Left ventricle myocardium inferior (tissue), 1 donor: ENCODE results near the gene PGM5. TPM values are rescaled to one million over a fixed set of nuclear protein-coding genes. Genes with fewer than 3 reads are reported as not detected.
A peak's percentile ranks its signal among the peaks of the same experiment; 100 is the strongest.
"Not testable (repeated sequence)": the region's sequence is repeated elsewhere in the genome, so short reads cannot be mapped to it uniquely, and the experiment has no call there.

Experiments
- DNase-seq: peaks from one replicate; pipeline ENCODE4 v3.0.0-alpha.2; 2020
- H3K27ac ChIP-seq: fragments of 200-600 bp; replicated peaks from 2 replicates; pipeline ENCODE4 v1.8.0; 2021
- H3K27me3 ChIP-seq: fragments of 200-600 bp; 2 replicates; pipeline ENCODE4 v1.8.0; 2021; ENCODE audit warnings: low read depth
- H3K36me3 ChIP-seq: fragments of 200-600 bp; 2 replicates; pipeline ENCODE4 v1.8.0; 2021
- H3K4me1 ChIP-seq: fragments of 200-600 bp; 2 replicates; pipeline ENCODE4 v1.8.0; 2021
- H3K4me3 ChIP-seq: fragments of 200-600 bp; 2 replicates; pipeline ENCODE4 v1.8.0; 2021; ENCODE audit warnings: mild to moderate bottlenecking, moderate library complexity
- H3K9me3 ChIP-seq: fragments of 200-600 bp; replicated peaks from 2 replicates; pipeline ENCODE4 v1.8.0; 2021
- CTCF ChIP-seq: fragments of 200-600 bp; IDR thresholded peaks from 2 replicates; pipeline ENCODE4 v1.8.0; 2021; ENCODE audit warnings: antibody characterized with exemption, mild to moderate bottlenecking, borderline replicate concordance
- intact Hi-C: fragments of 100-400 bp; cut with micrococcal nuclease; formaldehyde crosslinking; loops from one replicate; pipeline ENCODE4 v1.11.0; 2022
- total RNA-seq: library from RNA; stranded (reverse); fragmentation: NEBNext Ultra II Directional; extraction: Animal tissue kit (Norgen Biotek cat#: 25700); gene quantifications from one replicate; pipeline ENCODE4 v1.2.1, GENCODE V29; 2021
- donor health status: DM: no; HTN: yes; CAD: no; lungs with severe emphysema.

PGM5 gene
- total RNA-seq, 1 donor from 2014 or later = 190 TPM

GRCh38 chr9:68396411-68397094, 40.1 kb downstream of the PGM5 start:
- DNase-seq, H3K27me3 ChIP-seq, H3K27ac ChIP-seq, H3K9me3 ChIP-seq, intact Hi-C loops, H3K4me1 ChIP-seq, H3K4me3 ChIP-seq: not testable (repeated sequence)
- peaks cover 38% of the 10 kb centered on the region for H3K36me3 ChIP-seq

GRCh38 chr9:68397095-68397423, 40.6 kb downstream of the PGM5 start:
- DNase-seq, H3K9me3 ChIP-seq, H3K27me3 ChIP-seq, H3K4me1 ChIP-seq, intact Hi-C loops, H3K4me3 ChIP-seq, H3K27ac ChIP-seq: not testable (repeated sequence)
- peaks cover 33% of the 10 kb centered on the region for H3K36me3 ChIP-seq

GRCh38 chr9:68397796-68398195, 41.4 kb downstream of the PGM5 start:
- peaks cover 25% of the 10 kb centered on the region for H3K36me3 ChIP-seq
- intact Hi-C loops, H3K4me3 ChIP-seq, H3K27ac ChIP-seq, H3K4me1 ChIP-seq, H3K9me3 ChIP-seq, DNase-seq, H3K27me3 ChIP-seq: not testable (repeated sequence)

GRCh38 chr9:68398324-68398723, 41.9 kb downstream of the PGM5 start:
- H3K9me3 ChIP-seq, H3K4me1 ChIP-seq, H3K27me3 ChIP-seq, DNase-seq, H3K27ac ChIP-seq, H3K4me3 ChIP-seq, intact Hi-C loops: not testable (repeated sequence)
- peaks cover 21% of the 10 kb centered on the region for H3K36me3 ChIP-seq

GRCh38 chr9:68404421-68405185, 48.2 kb downstream of the PGM5 start:
- H3K9me3 ChIP-seq, H3K27ac ChIP-seq, H3K4me3 ChIP-seq, DNase-seq, H3K27me3 ChIP-seq, intact Hi-C loops: not testable (repeated sequence)
- Histone ChIP-seq H3K36me3 (peaks cover 12% of the 10 kb centered on the region), H3K4me1 (peaks cover 13% of the 10 kb centered on the region)

- intact Hi-C loops, H3K27me3 ChIP-seq, H3K36me3 ChIP-seq, DNase-seq, H3K9me3 ChIP-seq, H3K4me3 ChIP-seq: not testable (repeated sequence)
- H3K4me1 ChIP-seq = peaks cover 29% of the 10 kb centered on the region
- H3K27ac ChIP-seq = peak overlapping the region; percentile 51
Measured at GRCh38 chr9:68411865-68412264, 55.5 kb downstream of the PGM5 start.

GRCh38 chr9:68412754-68413153, 56.3 kb downstream of the PGM5 start:
- H3K36me3 ChIP-seq, DNase-seq, H3K4me3 ChIP-seq, H3K27me3 ChIP-seq, intact Hi-C loops, H3K9me3 ChIP-seq: not testable (repeated sequence)
- Histone ChIP-seq H3K4me1 (peaks cover 37% of the 10 kb centered on the region), H3K27ac (peak overlapping the region; percentile 51)

GRCh38 chr9:68415065-68415464, 58.7 kb downstream of the PGM5 start:
- H3K4me3 ChIP-seq, intact Hi-C loops, H3K9me3 ChIP-seq, H3K27me3 ChIP-seq, DNase-seq, H3K36me3 ChIP-seq: not testable (repeated sequence)
- Histone ChIP-seq H3K4me1 (peaks cover 61% of the 10 kb centered on the region), H3K27ac (peak overlapping the region; percentile 27)

- Histone ChIP-seq H3K4me1 (peaks cover 71% of the 10 kb centered on the region), H3K27me3 (no peaks in the 10 kb centered on the region), H3K27ac (peak overlapping the region; percentile 93), H3K36me3 (peaks cover 6% of the 10 kb centered on the region), H3K9me3 (no peaks in the 10 kb centered on the region), H3K4me3 (no peak overlapping the region)
- intact Hi-C loops = no loop called here
- no peak for DNase-seq
- TF ChIP-seq CTCF = peak; percentile 35
Measured at GRCh38 chr9:68416936-68417564, 60.6 kb downstream of the PGM5 start.
